Islet precursor cell (in vitro differentiated cells): ENCODE measurements around the gene VASH2.

Source experiments
- DNase-seq: peaks from one replicate; pipeline ENCODE4 v3.0.0-alpha.2; 2018

VASH2 gene

DNA sequence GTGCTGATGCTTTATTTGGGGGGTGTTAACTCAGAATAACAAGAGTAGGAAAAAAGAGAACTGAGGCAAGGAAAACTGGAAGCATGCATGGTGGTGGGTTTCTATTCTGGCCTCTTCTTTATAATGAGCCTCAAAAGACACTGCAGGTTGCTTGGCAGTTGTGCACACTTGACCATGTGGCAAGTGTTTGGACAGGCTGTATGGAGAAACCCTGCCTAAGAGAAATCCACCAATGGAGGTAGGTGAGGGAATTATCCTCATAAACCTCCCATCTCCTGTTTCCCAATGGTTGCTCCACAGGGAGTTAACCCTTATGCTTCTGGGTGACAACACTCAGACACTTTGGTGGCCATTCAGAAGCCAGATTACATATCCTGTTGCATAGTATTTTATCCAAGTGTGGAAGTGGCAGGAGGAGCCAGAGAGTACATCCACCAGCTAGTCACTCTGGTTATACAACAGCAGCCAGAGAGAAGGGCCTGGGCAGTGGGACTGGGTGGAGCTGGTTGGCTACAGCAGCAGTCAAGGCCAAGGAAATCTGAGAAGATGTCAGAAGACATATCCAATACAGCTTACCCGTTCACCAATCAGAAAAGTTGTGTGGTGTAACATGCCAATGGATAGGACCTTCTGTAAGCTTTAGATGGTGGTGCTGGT lies 16.4 kb upstream of the VASH2 start:
- DNase-seq: no peak

DNA sequence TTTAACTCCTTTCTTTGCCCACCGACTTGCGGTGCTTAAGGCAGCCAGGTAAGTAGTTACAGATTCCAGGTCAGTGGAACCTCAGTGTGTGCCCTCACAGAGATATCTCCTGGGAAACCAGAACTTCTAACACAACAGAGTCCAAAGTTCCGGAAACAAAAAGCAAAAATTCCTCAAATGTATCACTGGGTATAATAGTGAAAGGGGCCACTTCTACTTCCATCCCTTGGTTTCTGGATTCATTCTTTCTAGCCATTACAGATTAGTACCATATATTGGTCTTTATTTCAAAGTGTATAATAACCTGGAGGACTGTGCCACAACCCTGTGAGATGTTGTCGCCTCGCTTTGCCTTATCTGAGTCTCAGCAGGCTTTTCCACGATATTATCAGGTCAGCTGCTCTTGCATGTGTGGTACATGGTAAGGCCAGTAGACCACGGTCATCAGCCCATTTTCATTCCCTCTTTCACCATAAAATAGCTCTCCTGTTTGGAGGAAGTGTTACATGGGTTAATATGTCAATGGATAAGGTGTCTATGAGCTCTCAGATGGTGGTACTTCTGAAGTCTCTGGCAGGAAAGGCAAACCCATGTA lies 14.9 kb upstream of the VASH2 start:
- no peak for DNase-seq

DNA sequence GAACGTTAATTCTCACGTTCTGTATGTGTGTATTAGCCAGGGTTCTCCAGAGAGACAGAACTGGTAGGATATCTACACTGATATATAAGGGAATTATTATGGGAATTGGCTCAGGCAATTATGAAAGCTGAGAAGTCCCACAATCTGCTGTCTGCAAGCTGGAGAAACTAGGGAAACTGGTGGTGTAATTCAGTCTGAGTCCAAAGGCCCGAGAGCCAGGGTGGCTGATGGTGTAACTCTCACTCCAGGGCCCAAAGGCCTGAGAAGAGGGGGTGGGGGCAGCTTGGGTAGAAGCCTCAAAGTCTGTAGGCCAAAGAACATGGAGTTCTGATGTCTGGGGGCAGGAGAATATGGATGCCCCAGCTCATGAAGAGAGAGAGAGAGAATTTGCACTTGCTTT lies 13.3 kb upstream of the VASH2 start:
- DNase-seq: no peak

DNA sequence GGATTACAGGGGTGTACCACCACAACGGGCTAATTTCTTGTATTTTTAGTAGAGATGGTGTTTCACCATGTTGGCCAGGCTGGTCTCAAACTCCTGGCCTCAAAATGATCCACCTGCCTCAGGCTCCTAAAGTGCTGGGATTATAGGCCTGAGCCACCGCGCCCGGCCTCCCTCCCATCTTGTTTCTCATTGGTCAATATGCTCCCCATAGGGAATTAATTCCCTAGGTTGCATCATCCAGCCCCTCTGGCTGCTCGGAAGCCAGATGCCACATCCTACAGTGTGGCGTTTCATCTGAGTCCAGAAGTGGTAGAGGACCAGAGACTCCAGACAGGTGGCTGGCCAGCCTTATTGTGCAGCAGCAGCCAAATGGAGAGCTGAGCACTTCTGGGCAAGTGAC lies 11.5 kb upstream of the VASH2 start:
- no peak for DNase-seq

DNA sequence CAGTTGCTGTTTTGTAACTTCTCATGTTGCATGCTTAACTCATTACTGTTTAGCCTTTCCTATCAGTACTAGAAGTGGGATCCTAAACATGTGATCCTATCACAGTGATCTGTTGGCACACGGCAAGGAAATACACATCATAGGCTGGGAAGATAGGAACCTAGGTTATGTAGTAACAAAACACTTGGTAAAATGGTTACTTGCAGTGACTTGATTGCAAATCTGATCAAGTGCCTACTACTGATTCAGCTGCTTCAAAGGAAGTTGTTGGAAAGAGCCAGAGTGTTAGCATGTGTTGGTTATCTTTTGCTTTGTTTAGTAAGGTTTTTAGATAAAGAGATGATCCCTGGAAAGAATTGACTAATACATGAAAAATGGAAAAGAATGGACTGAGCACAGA lies 8.9 kb upstream of the VASH2 start:
- no peak for DNase-seq

DNA sequence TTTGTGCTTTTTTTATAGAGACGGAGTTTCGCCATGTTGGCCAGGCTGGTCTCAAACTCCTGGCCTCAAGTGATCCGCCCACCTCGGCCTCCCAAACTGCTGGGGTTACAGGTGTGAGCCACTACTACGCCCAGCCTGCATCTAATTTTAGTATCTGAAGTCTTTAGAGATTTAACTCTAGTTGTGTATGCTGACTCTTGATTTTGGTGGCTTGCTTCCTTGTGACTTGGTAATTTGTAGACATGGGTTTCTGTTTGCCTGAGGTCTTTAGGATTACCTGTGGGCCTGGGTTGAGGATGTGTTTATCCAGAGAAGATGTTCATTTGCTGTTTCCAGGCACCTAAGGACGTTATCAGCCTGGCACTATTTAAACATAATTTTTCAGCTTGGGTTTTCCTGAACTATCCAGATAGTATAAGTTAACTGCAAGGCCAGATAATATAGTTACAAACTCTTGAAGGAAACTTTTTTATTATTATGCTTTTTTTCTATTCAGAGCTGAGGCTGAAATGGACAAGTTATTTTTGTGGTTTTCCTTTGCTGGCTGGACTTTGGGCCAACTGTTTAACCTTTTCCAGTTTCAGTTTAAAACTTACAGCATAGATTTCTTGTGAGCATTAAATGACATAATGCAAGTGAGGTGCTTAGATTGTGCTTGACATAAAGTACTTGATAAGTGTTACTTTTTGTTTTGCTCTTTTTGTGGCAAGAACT lies 7.5 kb upstream of the VASH2 start:
- DNase-seq: no peak

DNA sequence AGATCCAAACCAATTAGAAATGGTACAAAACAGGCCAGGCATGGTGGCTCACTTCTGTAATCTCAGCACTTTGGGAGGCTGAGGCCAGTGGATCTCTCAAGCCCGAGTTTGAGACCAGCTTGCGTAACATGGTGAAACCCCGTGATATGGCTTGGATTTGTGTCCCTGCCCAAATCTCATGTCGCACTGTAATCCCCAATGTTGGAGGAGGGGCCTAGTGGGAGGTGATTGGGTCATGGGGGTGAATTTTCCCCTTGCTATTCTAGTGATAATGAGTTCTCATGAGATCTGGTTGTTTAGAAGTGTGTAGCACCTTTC lies 7.0 kb upstream of the VASH2 start:
- no peak for DNase-seq

DNA sequence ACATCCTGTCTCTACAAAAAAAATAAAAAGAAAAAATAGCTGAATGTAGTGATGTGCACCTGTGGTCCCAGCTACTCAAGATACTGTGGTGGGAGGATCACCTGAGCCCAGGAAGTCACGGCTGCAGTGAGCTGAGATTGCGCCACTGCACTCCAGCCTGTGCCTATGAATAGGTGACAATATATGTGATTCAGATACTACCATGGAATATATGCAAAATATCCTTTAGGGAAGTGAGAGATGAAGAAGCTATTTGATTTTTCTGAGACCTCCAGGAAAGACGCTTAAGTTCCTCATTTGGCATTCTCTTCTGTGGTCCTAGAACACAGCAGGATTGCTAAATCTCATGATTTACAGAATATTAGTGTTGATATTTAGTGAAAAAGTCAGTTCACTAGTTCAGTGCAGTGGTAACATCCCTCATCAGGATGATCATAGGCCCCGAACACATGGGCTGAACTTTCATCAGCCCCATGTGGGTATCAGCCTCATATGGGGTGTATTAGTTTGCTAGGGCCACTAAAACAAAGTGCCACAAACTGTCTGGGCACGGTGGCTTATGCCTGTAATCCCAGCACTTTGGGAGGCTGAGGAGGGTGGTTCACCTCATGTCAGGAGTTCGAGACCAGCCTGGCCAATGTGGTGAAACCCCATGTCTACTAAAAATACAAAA lies 6.0 kb upstream of the VASH2 start:
- DNase-seq: no peak

DNA sequence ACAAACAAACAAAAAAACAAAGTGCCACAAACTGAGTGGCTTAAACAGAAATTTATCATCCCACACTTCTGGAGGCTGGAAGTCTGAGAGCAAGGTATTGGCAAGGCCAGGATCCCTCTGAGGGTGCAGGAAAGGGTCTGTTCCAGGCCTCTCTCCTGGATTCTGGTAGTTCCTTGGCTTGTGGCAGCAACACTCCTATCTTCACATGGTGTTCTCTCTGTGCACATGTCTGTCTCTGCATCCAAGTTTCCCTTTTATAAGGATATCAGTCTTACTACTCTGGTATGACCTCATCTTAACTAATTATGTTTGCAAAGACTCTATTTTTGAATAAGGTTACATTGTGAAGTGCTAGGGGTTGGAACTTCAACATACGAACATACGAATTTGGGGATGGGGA lies 5.3 kb upstream of the VASH2 start:
- DNase-seq: no peak

DNA sequence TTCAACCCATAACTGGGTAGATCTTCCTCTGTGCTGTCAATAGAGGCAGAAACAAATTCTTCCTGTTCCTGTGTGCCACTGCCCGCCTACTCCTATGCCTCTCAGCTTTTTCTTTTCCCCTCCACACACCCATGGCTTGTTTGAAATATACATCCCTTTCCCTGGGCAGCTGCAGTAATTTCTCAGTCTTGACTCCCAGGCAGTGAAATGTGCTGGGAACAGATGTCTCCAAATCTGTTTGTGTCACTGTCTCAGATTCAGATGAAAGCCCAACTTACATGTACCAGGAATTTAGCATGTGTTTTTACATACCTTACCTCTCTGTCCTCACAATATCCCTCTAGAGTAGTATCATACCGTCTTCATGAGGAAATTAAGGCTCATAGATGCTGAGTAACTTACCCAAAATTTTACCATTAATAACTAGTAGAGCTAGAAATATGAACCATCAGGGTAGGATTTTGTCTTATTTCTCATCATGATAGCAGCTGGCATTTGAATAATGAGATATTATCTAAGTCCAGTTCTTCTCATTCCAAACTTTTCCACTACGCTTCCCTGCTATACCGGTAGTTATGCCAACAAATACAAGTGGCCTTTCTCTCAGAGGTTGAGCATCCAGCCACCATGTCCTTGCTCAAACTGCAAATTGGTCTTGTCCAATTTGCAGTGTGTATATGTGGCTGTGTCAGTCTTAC lies 4.7 kb upstream of the VASH2 start:
- no peak for DNase-seq

DNA sequence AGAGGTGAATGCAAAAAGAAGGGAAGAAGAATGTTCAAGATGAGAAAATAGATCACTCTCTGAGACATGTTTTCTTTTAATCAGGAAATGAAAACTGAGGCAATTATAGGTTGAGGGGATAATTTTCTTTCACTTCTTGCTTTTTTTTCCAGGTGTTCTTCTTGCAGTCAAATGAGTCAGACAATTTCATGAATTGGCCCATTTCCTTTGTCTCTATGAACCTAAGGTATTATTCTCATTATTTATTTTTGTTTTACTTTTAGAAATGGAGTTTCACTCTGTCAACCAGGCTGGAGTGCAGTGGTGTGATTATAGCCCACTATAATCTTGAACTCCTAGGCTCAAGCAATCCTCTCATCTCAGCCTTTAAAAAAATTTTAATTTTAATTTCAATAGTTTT lies 3.5 kb upstream of the VASH2 start:
- no peak for DNase-seq

DNA sequence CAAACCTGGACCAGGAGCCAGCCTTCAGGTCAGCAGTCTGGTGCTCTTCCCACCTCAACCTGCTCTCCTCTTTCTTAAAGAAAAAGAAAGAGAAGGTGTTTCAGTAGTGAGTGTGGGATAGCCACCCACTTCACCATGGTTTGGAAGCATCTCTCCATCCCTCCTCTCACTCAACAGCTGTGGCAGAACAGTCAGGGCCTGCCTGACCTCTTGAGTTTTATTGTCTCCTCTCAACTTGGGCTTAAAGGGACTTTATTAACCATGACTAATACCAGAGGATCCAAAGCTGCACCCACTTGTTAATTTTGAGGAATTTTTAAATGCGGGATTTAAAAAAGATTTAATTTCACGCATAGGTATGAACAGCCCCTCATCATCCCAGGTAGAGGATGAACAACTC lies 570 bp upstream of the VASH2 start:
- no peak for DNase-seq

DNA sequence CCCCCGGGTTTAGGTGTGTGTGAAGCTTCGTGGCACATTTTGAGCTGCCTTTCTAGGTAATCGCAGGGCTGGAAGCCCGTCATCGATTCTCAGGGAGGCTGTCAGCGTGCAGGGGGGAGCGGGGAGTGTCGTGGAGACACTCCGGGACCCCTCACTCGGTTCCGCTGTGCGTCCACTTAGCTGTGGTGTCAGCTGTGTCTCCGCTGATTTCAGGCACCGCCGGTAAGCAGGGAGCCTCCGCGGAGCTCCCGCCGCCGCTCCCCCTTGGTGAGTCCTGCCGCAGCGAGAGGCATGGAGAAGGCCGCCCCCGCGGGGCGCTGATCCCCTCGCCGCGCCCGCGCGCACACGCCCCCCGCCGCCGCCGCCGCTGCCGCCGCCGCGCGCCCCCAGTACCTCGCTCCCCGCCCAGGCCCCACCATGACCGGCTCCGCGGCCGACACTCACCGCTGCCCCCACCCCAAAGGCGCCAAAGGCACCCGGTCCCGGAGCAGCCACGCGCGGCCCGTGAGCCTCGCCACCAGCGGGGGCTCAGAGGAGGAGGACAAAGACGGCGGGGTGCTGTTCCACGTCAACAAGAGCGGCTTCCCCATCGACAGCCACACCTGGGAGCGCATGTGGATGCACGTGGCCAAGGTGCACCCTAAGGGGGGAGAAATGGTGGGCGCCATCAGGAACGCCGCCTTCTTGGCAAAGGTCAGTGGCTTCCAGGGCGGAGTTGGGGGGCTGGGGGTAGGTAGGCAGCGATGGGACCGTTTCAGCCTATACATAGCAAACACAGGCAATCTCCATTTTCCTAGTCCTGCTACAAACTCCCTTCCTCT lies 995 bp downstream of the VASH2 start:
- no peak for DNase-seq

DNA sequence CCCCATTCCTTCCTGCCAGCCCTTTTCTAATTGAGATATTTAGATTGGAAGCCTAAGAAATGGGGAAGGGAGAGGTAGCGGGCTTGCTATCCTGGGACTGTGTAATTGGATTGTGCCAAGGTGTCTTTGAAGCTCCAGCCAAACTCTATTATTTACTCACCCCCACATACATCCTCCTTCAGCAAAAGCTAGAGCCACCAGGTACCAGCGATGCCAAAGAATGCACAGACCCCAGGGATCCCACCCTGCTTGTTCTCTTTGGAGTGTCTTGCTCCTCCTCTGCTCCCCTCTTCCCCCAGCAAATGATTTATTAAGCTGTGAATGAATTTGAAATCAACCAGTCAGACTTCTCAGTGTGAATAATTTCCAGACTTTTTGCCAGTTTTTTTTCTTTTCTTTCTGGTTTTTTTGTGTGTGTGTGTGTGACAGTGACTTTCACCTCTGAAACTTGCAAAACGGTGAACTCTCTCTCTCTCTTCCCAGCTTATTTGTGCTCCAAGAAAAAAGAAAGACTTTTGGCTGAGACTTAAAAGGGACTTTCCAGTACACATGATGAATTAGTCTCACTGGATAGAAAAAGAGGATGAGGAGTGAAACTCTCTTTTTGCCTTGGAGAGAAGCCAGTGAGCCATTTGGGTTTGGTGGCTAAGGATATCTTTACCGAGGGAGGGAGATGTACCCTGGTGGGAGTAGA lies 1.8 kb downstream of the VASH2 start:
- DNase-seq: no peak

DNA sequence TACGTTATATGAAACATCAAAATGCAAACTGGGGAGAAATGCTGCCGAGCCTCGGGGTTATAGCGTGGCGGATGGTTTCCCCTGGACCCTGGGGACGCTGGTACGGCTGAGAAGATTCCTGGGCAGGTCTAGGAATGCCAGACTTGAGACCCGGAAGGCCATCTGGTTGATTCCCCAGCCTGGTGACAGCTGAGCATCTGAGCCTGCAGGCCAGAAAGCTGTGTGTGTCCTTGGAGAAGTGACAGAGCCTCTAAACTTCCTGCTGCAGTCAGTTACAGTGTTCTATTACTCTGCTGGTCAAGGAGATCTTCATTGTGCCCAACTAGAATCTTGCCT lies 2.3 kb downstream of the VASH2 start:
- no peak for DNase-seq

DNA sequence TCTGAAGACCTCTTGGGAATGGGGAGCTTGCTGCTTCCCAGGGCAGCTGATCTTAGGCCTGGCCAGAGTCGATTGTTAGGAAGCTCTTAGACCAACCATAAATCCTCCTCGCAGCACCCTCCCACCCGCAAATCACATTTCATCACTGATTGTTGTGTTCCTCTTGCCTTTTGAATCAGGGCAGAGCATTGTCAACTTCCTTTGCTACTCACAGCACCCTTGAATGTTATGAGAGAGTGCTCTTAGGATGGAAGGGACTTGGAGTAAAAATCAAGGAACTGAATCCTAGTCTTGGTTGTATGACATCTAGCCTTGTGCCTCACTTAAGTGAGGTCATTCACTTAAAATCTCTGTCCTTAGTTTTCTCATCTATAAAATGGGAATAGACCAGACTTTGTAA lies 3.0 kb downstream of the VASH2 start:
- no peak for DNase-seq

DNA sequence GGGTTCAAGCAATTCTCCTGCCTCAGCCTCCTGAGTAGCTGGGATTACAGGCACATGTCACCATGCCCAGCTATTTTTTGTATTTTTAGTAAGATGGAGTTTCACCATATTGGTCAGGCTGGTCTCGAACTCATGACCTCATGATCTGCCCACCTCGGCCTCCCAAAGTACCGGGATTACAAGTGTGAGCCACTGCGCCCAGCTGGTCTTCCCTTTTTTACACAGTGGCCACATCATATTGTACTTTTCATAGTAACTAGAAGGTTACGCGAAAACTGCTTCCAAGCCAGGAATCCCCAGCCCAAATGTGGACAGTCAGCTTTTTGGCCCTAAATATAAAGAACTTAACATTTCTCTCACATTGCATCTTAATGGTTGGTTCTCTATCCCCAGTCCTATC lies 4.2 kb downstream of the VASH2 start:
- DNase-seq: no peak

DNA sequence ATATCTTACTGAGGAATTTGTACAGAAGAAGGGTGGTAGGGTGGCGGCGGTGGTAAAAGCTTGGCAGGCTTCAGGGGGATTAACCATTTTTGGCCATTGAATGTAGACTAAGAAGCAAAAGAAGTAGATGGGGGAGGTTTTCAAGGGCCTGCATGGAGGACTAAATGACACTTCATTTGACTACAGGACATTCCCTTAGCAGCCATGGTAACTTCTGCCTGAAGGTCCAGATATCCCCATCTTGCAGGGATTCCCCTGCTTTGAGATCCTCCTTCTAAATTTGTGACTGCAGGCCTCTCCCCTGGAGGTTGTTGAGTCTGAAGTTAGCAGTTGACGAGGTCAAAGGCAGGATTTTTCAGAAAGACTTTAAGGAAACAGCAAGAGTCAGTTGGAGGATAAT lies 4.8 kb downstream of the VASH2 start:
- no peak for DNase-seq

DNA sequence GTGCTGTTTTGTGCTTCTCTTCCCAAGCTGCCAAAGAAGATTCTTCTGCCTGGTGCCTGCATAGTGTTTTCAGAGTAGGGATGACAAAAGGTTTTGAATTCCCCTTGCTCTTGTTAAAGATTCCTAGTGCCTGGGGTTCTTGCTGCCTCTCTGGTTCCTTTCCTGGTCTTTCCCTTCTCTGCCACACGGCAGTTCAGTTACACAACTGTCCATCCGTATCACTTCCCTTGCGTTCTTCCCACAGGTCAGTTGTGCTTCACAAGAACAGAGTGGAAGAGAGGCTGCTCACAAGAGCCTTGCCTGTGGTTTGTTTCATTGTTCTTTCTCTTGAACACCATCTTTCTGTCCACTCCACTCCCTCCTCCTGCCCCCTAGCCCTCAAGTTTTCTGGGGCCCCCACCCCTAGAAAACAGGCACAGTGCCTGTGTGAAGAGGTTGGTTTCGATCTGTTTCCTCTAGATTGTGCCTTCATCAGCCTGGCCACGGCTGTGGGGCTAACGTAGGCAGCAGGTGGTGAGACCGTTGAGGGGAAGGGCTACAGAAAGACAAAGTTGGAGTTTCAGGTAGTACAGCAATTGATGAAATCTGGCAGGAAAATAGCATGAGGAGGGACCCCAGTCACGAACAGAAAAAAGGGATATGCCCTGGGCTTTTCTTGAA lies 5.8 kb downstream of the VASH2 start:
- DNase-seq: no peak

DNA sequence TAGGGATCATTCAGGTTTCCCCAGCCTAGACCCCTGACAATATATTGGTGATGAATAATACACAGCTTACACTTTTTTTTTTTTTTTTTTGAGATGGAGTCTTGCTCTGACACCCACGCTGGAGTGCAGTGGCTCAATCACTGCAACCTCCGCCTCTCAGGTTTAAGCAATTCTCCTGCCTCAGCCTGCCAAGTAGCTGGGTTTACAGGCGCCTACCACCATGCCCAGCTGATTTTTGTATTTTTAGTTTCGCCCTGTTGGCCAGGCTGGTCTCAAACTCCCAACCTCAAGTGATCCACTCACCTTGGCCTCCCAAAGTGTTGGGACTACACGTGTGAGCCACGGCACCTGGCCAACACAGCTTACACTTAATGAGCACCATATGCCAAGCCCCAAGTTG lies 7.2 kb downstream of the VASH2 start:
- no peak for DNase-seq

DNA sequence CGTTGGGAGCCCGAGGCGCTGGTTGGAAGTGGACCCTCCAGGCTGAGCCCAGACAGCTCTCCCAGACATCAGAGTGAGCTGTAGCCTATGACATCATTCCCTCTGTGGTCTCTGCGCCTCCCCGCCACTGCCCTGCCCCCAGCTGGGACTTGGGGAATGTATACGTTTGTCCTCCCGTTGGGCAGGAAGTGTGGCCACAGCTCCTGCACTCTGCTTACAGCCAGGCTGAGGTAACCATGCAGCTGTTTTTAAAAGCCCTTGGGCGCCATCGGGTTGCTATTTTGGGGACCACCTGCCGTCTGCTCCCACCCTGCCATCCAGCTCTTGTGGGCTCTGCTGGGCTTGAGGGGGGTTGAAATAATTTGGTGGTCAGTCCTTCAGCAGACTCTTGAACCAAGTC lies 7.8 kb downstream of the VASH2 start:
- DNase-seq: peak; percentile 79
